ENCODE measurements around the gene PFKL.

- TF ChIP-seq, protein P1, sequence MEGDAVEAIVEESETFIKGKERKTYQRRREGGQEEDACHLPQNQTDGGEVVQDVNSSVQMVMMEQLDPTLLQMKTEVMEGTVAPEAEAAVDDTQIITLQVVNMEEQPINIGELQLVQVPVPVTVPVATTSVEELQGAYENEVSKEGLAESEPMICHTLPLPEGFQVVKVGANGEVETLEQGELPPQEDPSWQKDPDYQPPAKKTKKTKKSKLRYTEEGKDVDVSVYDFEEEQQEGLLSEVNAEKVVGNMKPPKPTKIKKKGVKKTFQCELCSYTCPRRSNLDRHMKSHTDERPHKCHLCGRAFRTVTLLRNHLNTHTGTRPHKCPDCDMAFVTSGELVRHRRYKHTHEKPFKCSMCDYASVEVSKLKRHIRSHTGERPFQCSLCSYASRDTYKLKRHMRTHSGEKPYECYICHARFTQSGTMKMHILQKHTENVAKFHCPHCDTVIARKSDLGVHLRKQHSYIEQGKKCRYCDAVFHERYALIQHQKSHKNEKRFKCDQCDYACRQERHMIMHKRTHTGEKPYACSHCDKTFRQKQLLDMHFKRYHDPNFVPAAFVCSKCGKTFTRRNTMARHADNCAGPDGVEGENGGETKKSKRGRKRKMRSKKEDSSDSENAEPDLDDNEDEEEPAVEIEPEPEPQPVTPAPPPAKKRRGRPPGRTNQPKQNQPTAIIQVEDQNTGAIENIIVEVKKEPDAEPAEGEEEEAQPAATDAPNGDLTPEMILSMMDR (IDR thresholded peaks at IDR 0.05) = no peak
- no peak for TF ChIP-seq POLR2A (IDR thresholded peaks at IDR 0.05)
Measured at GRCh38 chr21:44350773-44351481, 51.1 kb downstream of the PFKL start.
